MM.1S (cell line): Measurements from ENCODE around the gene DENND2D.

Source experiments
- DNase-seq: peaks from one replicate; pipeline ENCODE4 v3.0.0-alpha.2; 2015
- H2AFZ ChIP-seq: fragments of 300-600 bp; sonication (generic); 2 replicates; pipeline ENCODE4 v1.6.0; 2016; ENCODE audit warnings: antibody characterized with exemption, low read length
- H3F3A ChIP-seq: fragments of 300-600 bp; sonication (generic); 2 replicates; pipeline ENCODE4 v1.6.1; 2016; ENCODE audit warnings: mild to moderate bottlenecking, antibody characterized with exemption, low read length, moderate library complexity, mixed read lengths; ENCODE audit not compliant: insufficient read depth
- H3K27ac ChIP-seq: fragments of 300-600 bp; sonication (generic); 2 replicates; pipeline ENCODE4 v1.5.1; 2016; ENCODE audit warnings: mild to moderate bottlenecking, low read length
- H3K27me3 ChIP-seq: fragments of 300-600 bp; sonication (generic); replicated peaks from 2 replicates; pipeline ENCODE4 v1.6.0; 2016; ENCODE audit warnings: low read length; ENCODE audit not compliant: insufficient read depth
- H3K36me3 ChIP-seq: fragments of 300-600 bp; sonication (generic); replicated peaks from 2 replicates; pipeline ENCODE4 v1.6.1; 2016; ENCODE audit warnings: mild to moderate bottlenecking, low read length, mixed read lengths; ENCODE audit not compliant: insufficient read depth
- H3K4me1 ChIP-seq: fragments of 300-600 bp; sonication (generic); 2 replicates; pipeline ENCODE4 v1.6.1; 2016; ENCODE audit warnings: low read length, mixed read lengths
- H3K4me2 ChIP-seq: fragments of 300-600 bp; sonication (generic); 2 replicates; pipeline ENCODE4 v1.6.0; 2016; ENCODE audit warnings: low read depth, low read length
- H3K4me3 ChIP-seq: fragments of 300-600 bp; sonication (generic); 2 replicates; pipeline ENCODE4 v1.5.1; 2016; ENCODE audit warnings: low read length, mixed read lengths
- H3K79me2 ChIP-seq: fragments of 300-600 bp; sonication (generic); 2 replicates; pipeline ENCODE4 v1.6.1; 2016; ENCODE audit warnings: mixed run types, low read length, mixed read lengths
- H3K9ac ChIP-seq: fragments of 300-600 bp; sonication (generic); 2 replicates; pipeline ENCODE4 v1.6.1; 2016; ENCODE audit warnings: low read length, mixed read lengths
- H3K9me2 ChIP-seq: fragments of 300-600 bp; sonication (generic); replicated peaks from 2 replicates; pipeline ENCODE4 v1.6.1; 2016; ENCODE audit warnings: mild to moderate bottlenecking, low read length, mixed read lengths; ENCODE audit not compliant: insufficient read depth
- H3K9me3 ChIP-seq: fragments of 300-600 bp; sonication (generic); replicated peaks from 2 replicates; pipeline ENCODE4 v1.6.1; 2016; ENCODE audit warnings: mild to moderate bottlenecking, low read length, mixed read lengths; ENCODE audit not compliant: insufficient read depth
- H4K20me1 ChIP-seq: fragments of 300-600 bp; sonication (generic); 2 replicates; pipeline ENCODE4 v1.6.1; 2016; ENCODE audit warnings: mild to moderate bottlenecking, low read length, moderate library complexity, mixed read lengths; ENCODE audit not compliant: insufficient read depth
- EZH2 ChIP-seq: fragments of 300-600 bp; sonication (generic); optimal IDR thresholded peaks from 2 replicates; pipeline ENCODE3; 2017; ENCODE audit warnings: low read depth, mild to moderate bottlenecking, antibody characterized with exemption, low read length, mixed read lengths
- EZH2phosphoT487 ChIP-seq: fragments of 300-600 bp; sonication (generic); IDR thresholded peaks from 2 replicates; pipeline ENCODE4 v1.6.1; 2018; ENCODE audit warnings: antibody characterized with exemption, low read length
- TF ChIP-seq, protein P1 (sequence below): fragments of 300-600 bp; sonication (generic); IDR thresholded peaks from 2 replicates; pipeline ENCODE4 v1.5.1; 2016; ENCODE audit warnings: antibody characterized with exemption, low read length, mixed read lengths

Gene DENND2D

DNA sequence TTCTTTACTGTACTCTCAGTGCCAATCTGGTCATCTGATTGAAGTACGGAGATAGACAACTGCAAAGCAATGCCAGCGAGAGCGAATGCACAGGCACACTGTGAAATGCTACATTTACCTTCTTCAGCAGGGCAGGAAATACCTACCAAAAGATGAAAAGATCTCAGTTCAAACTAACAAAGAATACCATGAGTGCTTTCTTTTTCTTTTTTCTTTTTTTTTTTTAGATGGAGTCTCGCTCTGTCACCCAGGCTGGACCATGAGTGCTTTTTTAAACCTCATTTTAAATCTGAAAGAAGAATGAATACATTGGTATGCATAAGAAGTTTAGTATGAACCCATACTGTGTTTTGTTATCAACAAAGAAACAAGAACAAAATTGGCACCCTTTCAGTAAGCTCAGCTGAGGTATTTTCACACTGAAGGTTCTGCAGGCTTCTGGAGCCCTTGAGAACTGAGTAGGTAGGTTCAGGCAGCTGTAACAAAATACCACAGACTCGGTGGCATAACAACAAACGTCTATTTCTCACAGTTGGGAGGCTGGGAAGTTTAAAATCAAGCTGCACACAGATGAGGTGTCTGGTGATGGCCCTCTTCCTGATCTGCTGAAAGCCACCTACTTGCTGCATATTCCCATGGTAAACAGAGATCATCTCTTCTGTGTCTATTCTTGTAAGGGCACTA, 25.4 kb upstream of the DENND2D start:
- Histone ChIP-seq H3K4me2 (no peak overlapping the region), H3K36me3 (no peaks in the 10 kb centered on the region)

DNA sequence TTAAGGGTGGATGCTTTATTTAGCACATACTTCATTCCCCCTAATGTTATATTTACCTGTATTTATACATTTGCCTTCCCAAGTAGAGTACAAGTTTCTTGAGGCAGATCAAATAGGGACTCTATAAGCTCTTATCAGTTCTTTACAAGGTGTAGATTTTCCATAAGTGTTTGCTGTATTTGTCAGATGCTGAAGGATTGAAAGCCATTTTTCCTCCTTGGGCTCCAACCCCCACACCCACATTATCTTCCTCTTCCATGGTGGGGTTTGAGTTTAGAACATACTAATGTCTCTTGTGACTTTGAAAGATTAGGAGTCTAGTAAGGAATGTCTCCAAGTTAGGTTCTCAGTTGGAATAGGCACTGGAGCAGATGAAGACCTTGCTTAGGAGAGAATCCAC, 24.6 kb upstream of the DENND2D start:
- Histone ChIP-seq H3K4me1 (peaks cover 27% of the 10 kb centered on the region), H3K27ac (no peak overlapping the region), H3K9ac (no peak overlapping the region), H3F3A (peaks cover 18% of the 10 kb centered on the region), H3K9me3 (no peaks in the 10 kb centered on the region), H3K4me3 (no peak overlapping the region), H3K79me2 (no peaks in the 10 kb centered on the region), H3K27me3 (no peaks in the 10 kb centered on the region), H2AFZ (no peak overlapping the region), H3K4me2 (no peak overlapping the region), H4K20me1 (no peaks in the 10 kb centered on the region), H3K36me3 (no peaks in the 10 kb centered on the region), H3K9me2 (no peaks in the 10 kb centered on the region)
- no peak for DNase-seq
- no peak for TF ChIP-seq EZH2phosphoT487
- TF ChIP-seq EZH2, result no peak
- TF ChIP-seq, protein P1, sequence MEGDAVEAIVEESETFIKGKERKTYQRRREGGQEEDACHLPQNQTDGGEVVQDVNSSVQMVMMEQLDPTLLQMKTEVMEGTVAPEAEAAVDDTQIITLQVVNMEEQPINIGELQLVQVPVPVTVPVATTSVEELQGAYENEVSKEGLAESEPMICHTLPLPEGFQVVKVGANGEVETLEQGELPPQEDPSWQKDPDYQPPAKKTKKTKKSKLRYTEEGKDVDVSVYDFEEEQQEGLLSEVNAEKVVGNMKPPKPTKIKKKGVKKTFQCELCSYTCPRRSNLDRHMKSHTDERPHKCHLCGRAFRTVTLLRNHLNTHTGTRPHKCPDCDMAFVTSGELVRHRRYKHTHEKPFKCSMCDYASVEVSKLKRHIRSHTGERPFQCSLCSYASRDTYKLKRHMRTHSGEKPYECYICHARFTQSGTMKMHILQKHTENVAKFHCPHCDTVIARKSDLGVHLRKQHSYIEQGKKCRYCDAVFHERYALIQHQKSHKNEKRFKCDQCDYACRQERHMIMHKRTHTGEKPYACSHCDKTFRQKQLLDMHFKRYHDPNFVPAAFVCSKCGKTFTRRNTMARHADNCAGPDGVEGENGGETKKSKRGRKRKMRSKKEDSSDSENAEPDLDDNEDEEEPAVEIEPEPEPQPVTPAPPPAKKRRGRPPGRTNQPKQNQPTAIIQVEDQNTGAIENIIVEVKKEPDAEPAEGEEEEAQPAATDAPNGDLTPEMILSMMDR, result no peak

More for the DNA sequence above, 25.4 kb upstream of the DENND2D start:
- Histone ChIP-seq H3K4me1 (peaks cover 19% of the 10 kb centered on the region), H3K9me3 (no peaks in the 10 kb centered on the region), H3F3A (peaks cover 14% of the 10 kb centered on the region), H3K9me2 (no peaks in the 10 kb centered on the region), H3K27ac (no peak overlapping the region), H4K20me1 (no peaks in the 10 kb centered on the region), H3K9ac (no peak overlapping the region), H3K27me3 (no peaks in the 10 kb centered on the region), H3K4me3 (no peak overlapping the region), H3K79me2 (no peaks in the 10 kb centered on the region), H2AFZ (no peak overlapping the region)
- no peak for DNase-seq
- no peak for TF ChIP-seq EZH2phosphoT487
- TF ChIP-seq, protein P1, result no peak
- TF ChIP-seq EZH2, result no peak

DNA sequence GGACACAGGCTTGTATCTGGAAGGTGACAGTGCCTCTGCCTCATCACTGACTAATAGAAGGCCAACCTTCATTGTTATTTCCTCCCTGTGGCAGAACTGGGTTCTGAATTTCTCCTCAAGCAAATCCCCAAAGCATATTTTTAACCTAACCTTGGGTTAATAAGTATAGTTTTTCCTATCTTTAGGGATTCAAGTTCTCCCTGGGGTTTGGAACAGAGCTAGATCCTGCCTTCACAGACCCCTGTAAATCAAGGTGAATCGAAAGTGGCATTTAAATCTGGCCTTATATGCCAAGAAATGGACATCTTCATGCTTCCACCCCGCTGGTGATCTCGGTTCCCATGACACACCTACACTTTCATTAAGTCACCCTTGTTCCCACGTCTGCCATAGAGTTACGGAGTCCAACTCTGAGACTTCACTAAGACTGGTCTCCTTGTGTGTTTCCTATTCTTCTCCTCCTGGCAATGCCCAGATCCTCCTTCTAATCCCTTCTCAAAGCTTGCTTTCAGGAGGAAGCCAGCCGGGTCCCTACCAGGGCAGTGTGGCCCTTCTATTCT, 22.8 kb upstream of the DENND2D start:
- TF ChIP-seq EZH2phosphoT487 (no peak), EZH2 (no peak)
- TF ChIP-seq, protein P1, result no peak; the same call in 1 of the 2 replicates
- Histone ChIP-seq H3K9ac (no peak overlapping the region), H3K9me3 (no peaks in the 10 kb centered on the region), H3K27me3 (no peaks in the 10 kb centered on the region), H3K4me1 (peaks cover 39% of the 10 kb centered on the region), H2AFZ (no peak overlapping the region), H3K36me3 (no peaks in the 10 kb centered on the region), H4K20me1 (no peaks in the 10 kb centered on the region), H3K79me2 (no peaks in the 10 kb centered on the region), H3K27ac (no peak overlapping the region), H3K4me2 (no peak overlapping the region), H3K9me2 (no peaks in the 10 kb centered on the region), H3F3A (peaks cover 21% of the 10 kb centered on the region), H3K4me3 (no peak overlapping the region)
- no peak for DNase-seq
